IgD-negative memory B cell (primary cell): ENCODE results near the gene PDE6A. TPM values are rescaled to one million over a fixed set of nuclear protein-coding genes. Genes with fewer than 3 reads are reported as not detected.
"Not testable (repeated sequence)": the region's sequence is repeated elsewhere in the genome, so short reads cannot be mapped to it uniquely, and the experiment has no call there.

ENCODE experiments used
- H3K27ac Mint-ChIP-seq, 3 donors: one replicate each; pipeline ENCODE4 v1.8.0; 2020 to 2022; ENCODE audit warnings: mild to moderate bottlenecking in 3 of 3, mixed read lengths in 3 of 3, moderate library complexity in 1 of 3
- H3K27me3 Mint-ChIP-seq: one replicate; pipeline ENCODE4 v1.8.0; 2021; ENCODE audit warnings: mixed read lengths
- H3K36me3 Mint-ChIP-seq: one replicate; pipeline ENCODE4 v1.8.0; 2020; ENCODE audit warnings: mild to moderate bottlenecking, mixed read lengths
- H3K4me1 Mint-ChIP-seq, 3 donors: one replicate each; pipeline ENCODE4 v1.8.0; 2020 to 2022; ENCODE audit warnings: mixed read lengths in 3 of 3, mild to moderate bottlenecking in 1 of 3
- H3K4me3 Mint-ChIP-seq, 4 donors: one replicate each; pipeline ENCODE4 v1.8.0; 2020 to 2022; ENCODE audit warnings: mild to moderate bottlenecking in 4 of 4, mixed read lengths in 4 of 4, moderate library complexity in 3 of 4
- H3K9me3 Mint-ChIP-seq, 3 donors: one replicate each; pipeline ENCODE4 v1.8.0; 2020 to 2021; ENCODE audit warnings: mixed read lengths in 3 of 3, mild to moderate bottlenecking in 1 of 3
- polyA plus RNA-seq: library from polyadenylated mRNA; unstranded; fragments of 300-500 nt; fragmentation: Illumina TruSeq; gene quantifications from one replicate; pipeline ENCODE4 v1.2.3, GENCODE V29; 2021

Gene PDE6A
- polyA plus RNA-seq, 1 donor from 2014 or later, result 0.05 TPM

GRCh38 chr5:149858481-149858880 is 86.1 kb downstream of the PDE6A start:
- peak overlapping the region in 1 of 3 donors; percentile 39 for H3K27ac Mint-ChIP-seq
- H3K9me3 Mint-ChIP-seq, H3K36me3 Mint-ChIP-seq, H3K27me3 Mint-ChIP-seq, H3K4me3 Mint-ChIP-seq: not testable (repeated sequence)
- H3K4me1 Mint-ChIP-seq, result peaks cover 6 to 14% (median 10%) of the 10 kb centered on the region in 3 donors

DNA sequence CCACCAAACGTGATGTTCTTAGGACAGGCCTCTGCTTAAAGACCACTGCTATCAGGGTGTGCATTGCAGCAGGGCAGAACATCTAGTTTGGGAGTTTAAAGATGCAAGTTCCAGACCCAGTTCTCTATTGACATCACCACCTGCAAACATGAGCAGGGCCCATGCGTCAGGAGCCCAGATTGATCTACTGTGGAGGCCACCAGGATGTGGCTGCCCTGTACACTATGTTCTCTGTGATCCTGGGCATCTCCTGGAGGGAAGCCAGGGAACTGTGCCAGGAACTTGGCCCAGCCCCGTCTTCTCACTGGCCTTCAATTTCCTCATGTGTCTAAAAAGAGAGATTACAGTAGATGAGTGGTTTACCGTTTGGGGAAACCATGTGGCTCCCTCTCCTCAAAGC is 87.1 kb downstream of the PDE6A start:
- Mint-ChIP-seq H3K36me3 (peaks cover 4% of the 10 kb centered on the region), H3K4me1 (peaks cover 6 to 14% (median 9%) of the 10 kb centered on the region in 3 donors), H3K4me3 (no peak overlapping the region), H3K9me3 (no peaks in the 10 kb centered on the region), H3K27ac (no peak overlapping the region), H3K27me3 (no peaks in the 10 kb centered on the region)

- Mint-ChIP-seq H3K36me3 (peaks cover 4% of the 10 kb centered on the region), H3K27ac (no peak overlapping the region), H3K9me3 (no peaks in the 10 kb centered on the region), H3K4me1 (peaks cover 0 to 3% (median 0%) of the 10 kb centered on the region in 3 donors), H3K27me3 (no peaks in the 10 kb centered on the region), H3K4me3 (no peak overlapping the region)
Measured at GRCh38 chr5:149855366-149855765, 89.2 kb downstream of the PDE6A start.

GRCh38 chr5:149854866-149855265 is 89.7 kb downstream of the PDE6A start:
- no peak overlapping the region for H3K27ac Mint-ChIP-seq
- no peaks in the 10 kb centered on the region for H3K27me3 Mint-ChIP-seq
- peaks cover 4% of the 10 kb centered on the region for H3K36me3 Mint-ChIP-seq
- H3K4me1 Mint-ChIP-seq, result peaks cover 0 to 3% (median 0%) of the 10 kb centered on the region in 3 donors
- H3K9me3 Mint-ChIP-seq, result no peaks in the 10 kb centered on the region
- H3K4me3 Mint-ChIP-seq, result peak overlapping the region in 1 of 4 donors; percentile 44

DNA sequence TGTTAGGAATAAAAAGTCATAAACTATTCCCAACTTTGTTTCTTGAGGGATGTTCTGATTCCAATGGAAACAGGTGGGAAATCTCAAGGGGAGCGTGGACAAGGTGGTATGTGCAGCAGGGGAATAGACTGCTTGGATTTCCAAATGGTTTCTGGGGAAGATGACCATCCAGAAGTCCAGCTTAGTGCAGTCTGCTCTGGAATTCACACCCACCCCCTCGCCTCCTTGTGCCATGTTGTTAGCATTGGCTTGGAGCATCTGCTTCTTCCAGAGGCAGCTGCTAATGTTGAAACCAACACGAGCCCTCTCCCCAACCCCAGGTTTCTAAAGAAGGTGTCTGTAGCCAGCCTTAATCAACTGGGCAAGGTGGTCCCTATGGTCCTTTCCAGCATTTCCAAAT is 90.9 kb downstream of the PDE6A start:
- H3K27ac Mint-ChIP-seq, result no peak overlapping the region
- no peaks in the 10 kb centered on the region for H3K9me3 Mint-ChIP-seq
- H3K27me3 Mint-ChIP-seq, result no peaks in the 10 kb centered on the region
- H3K36me3 Mint-ChIP-seq, result peaks cover 12% of the 10 kb centered on the region
- no peak overlapping the region for H3K4me3 Mint-ChIP-seq
- H3K4me1 Mint-ChIP-seq, result no peaks in the 10 kb centered on the region

DNA sequence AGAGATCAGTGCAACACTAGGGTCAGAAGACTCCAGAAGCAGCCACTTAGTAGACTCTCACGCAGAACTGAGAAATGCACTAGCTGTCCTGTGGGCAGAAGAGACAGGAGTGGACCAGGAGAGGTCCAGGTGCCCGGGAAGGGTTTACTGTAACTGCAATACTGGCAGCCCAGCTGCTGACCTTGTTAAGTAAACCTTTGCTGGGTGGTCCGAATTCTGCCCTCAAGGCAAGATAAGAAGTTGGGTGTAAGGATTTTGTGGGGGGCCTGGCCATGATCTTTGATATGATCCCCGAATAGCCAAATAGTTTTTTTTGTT is 91.3 kb downstream of the PDE6A start:
- H3K4me1 Mint-ChIP-seq, result no peaks in the 10 kb centered on the region
- H3K36me3 Mint-ChIP-seq, result peaks cover 13% of the 10 kb centered on the region
- no peak overlapping the region for H3K4me3 Mint-ChIP-seq
- no peaks in the 10 kb centered on the region for H3K9me3 Mint-ChIP-seq
- H3K27ac Mint-ChIP-seq, result no peak overlapping the region
- no peaks in the 10 kb centered on the region for H3K27me3 Mint-ChIP-seq

DNA sequence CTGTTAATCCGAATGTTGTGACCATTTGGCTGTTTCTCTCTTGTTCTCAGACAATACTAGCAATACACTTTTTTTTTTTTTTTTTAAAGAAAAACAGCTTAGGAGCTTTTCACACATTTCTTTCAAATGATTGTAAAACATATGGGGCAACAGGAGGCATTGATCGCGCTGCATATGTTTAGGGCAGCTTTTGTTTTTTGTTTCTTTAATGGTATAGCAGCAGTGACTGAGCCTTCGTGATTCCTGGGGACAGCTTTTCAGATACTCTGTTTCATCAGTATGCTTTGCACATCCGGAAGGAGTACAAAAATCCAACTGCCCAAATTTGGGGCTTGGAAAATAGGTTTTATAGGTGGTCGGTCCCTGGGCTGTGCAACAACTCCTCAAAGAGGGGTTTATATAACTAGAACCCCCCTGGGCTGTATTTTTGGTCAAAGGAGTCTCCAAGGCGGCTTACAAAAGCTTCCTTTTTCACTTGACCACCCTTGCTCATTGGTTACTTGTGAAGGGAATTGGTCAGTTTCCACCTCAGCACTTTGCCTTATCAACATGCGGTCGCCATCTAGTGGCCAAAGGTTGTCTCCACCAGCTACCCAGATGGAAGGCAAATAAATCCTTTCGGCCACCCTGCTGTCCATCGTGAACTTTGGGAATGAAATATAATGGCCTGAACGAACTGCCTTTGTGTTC is 91.8 kb downstream of the PDE6A start:
- Mint-ChIP-seq H3K9me3 (no peaks in the 10 kb centered on the region), H3K27ac (peak overlapping the region in 1 of 3 donors; percentile 57), H3K27me3 (no peaks in the 10 kb centered on the region), H3K4me3 (no peak overlapping the region), H3K4me1 (no peaks in the 10 kb centered on the region), H3K36me3 (peaks cover 15% of the 10 kb centered on the region)

GRCh38 chr5:149851211-149851610 is 93.4 kb downstream of the PDE6A start:
- no peak overlapping the region for H3K27ac Mint-ChIP-seq
- no peaks in the 10 kb centered on the region for H3K27me3 Mint-ChIP-seq
- no peak overlapping the region for H3K4me3 Mint-ChIP-seq
- H3K4me1 Mint-ChIP-seq, result no peaks in the 10 kb centered on the region
- no peaks in the 10 kb centered on the region for H3K9me3 Mint-ChIP-seq
- peaks cover 12% of the 10 kb centered on the region for H3K36me3 Mint-ChIP-seq

DNA sequence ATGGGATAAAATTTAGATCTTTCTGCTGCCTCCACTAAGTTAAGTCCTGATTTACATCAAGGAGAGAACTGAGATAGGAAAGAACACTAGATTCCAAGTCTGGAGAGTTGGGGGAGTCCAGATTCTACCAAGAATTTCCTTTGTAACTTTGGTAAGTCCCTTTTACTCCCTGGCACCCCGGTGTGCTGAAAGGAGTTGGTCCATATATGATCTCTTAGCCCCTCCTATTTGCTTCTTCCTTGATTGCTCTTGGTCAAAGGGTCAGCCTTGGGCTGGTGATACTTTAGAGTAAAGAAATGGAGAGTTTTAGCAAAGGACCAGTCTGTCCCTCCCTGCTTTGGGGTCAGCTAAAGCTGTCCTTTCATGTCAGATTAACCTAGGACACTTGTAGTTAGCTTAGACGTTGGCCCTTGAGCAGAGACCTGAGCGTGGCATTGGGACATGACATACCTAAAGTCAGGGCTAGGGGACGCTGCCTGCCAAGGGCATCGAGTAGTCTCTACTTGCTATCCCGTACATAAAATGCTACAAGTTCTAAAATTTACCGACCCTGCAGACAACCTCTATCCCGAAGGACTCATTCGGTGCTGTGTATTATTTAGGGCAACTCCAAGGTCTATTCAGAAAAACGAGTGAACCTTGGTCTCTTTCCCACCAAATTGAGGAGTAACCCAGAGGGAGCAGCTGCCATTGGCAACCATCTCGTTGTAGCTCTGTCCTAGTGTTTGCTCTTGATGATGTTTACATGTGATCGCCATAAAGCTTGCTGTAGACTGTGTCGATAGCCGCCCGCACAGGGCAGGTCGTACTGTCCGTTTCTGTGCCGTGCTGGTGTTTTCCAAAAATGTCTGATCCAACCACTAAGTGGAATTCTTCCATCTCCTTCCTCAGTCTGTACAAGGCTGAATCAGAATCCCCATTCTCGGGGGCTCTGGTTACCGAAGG is 94.4 kb downstream of the PDE6A start:
- Mint-ChIP-seq H3K9me3 (no peaks in the 10 kb centered on the region), H3K4me1 (no peaks in the 10 kb centered on the region), H3K27me3 (no peaks in the 10 kb centered on the region), H3K36me3 (peaks cover 12% of the 10 kb centered on the region), H3K27ac (no peak overlapping the region), H3K4me3 (no peak overlapping the region)

GRCh38 chr5:149849280-149849965 is 95.2 kb downstream of the PDE6A start:
- peaks cover 12% of the 10 kb centered on the region for H3K36me3 Mint-ChIP-seq
- H3K4me1 Mint-ChIP-seq, result no peaks in the 10 kb centered on the region
- no peaks in the 10 kb centered on the region for H3K27me3 Mint-ChIP-seq
- peak overlapping the region in 1 of 3 donors; percentile 63 for H3K27ac Mint-ChIP-seq
- no peak overlapping the region for H3K4me3 Mint-ChIP-seq
- no peaks in the 10 kb centered on the region for H3K9me3 Mint-ChIP-seq

DNA sequence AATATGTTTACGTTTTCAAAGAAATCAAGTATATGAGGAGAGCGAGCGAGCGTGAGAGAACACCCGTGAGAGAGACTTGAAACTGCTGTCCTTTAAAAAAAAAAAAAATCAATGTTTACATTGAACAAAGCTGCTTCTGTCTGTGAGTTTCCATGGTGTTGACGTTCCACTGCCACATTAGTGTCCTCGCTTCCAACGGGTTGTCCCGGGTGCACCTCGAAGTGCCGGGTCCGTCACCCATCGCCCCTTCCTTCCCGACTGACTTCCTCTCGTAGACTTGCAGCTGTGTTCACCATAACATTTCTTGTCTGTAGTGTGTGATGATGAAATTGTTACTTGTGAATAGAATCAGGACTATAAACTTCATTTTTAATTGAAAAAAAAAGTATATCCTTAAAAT is 97.0 kb downstream of the PDE6A start:
- Mint-ChIP-seq H3K4me1 (no peaks in the 10 kb centered on the region), H3K27ac (no peak overlapping the region), H3K9me3 (no peaks in the 10 kb centered on the region), H3K36me3 (peaks cover 15% of the 10 kb centered on the region), H3K27me3 (no peaks in the 10 kb centered on the region), H3K4me3 (no peak overlapping the region)

- Mint-ChIP-seq H3K4me3 (no peak overlapping the region), H3K9me3 (no peaks in the 10 kb centered on the region), H3K36me3 (peaks cover 19% of the 10 kb centered on the region), H3K4me1 (no peaks in the 10 kb centered on the region), H3K27me3 (no peaks in the 10 kb centered on the region), H3K27ac (no peak overlapping the region)
Measured at GRCh38 chr5:149846021-149846420, 98.6 kb downstream of the PDE6A start.

- Mint-ChIP-seq H3K27ac (no peak overlapping the region), H3K36me3 (peaks cover 19% of the 10 kb centered on the region)
Measured at GRCh38 chr5:149845601-149846000, 99.0 kb downstream of the PDE6A start.

GRCh38 chr5:149841851-149842793 is 102.5 kb downstream of the PDE6A start:
- H3K4me3 Mint-ChIP-seq, result no peak overlapping the region
- H3K27me3 Mint-ChIP-seq, result no peaks in the 10 kb centered on the region
- H3K27ac Mint-ChIP-seq, result no peak overlapping the region
- H3K4me1 Mint-ChIP-seq, result peaks cover 0 to 2% (median 0%) of the 10 kb centered on the region in 3 donors
- no peaks in the 10 kb centered on the region for H3K9me3 Mint-ChIP-seq
- peaks cover 8% of the 10 kb centered on the region for H3K36me3 Mint-ChIP-seq

More at GRCh38 chr5:149845601-149846000, 99.0 kb downstream of the PDE6A start:
- no peaks in the 10 kb centered on the region for H3K27me3 Mint-ChIP-seq
- peaks cover 0 to 2% (median 0%) of the 10 kb centered on the region in 3 donors for H3K4me1 Mint-ChIP-seq
- no peak overlapping the region for H3K4me3 Mint-ChIP-seq
- no peaks in the 10 kb centered on the region for H3K9me3 Mint-ChIP-seq
